Left ventricle myocardium inferior (tissue), 1 donor: ENCODE data around the gene PLXNC1. TPM values are rescaled to one million over a fixed set of nuclear protein-coding genes. Genes with fewer than 3 reads are reported as not detected.

Experiments used
- DNase-seq: peaks from one replicate; pipeline ENCODE4 v3.0.0-alpha.2; 2020
- H3K27ac ChIP-seq: fragments of 200-600 bp; replicated peaks from 2 replicates; pipeline ENCODE4 v1.8.0; 2021
- H3K27me3 ChIP-seq: fragments of 200-600 bp; 2 replicates; pipeline ENCODE4 v1.8.0; 2021; ENCODE audit warnings: low read depth
- H3K36me3 ChIP-seq: fragments of 200-600 bp; 2 replicates; pipeline ENCODE4 v1.8.0; 2021
- H3K4me1 ChIP-seq: fragments of 200-600 bp; 2 replicates; pipeline ENCODE4 v1.8.0; 2021
- H3K4me3 ChIP-seq: fragments of 200-600 bp; 2 replicates; pipeline ENCODE4 v1.8.0; 2021; ENCODE audit warnings: mild to moderate bottlenecking, moderate library complexity
- H3K9me3 ChIP-seq: fragments of 200-600 bp; replicated peaks from 2 replicates; pipeline ENCODE4 v1.8.0; 2021
- intact Hi-C: fragments of 100-400 bp; cut with micrococcal nuclease; formaldehyde crosslinking; loops from one replicate; pipeline ENCODE4 v1.11.0; 2022
- total RNA-seq: library from RNA; stranded (reverse); fragmentation: NEBNext Ultra II Directional; extraction: Animal tissue kit (Norgen Biotek cat#: 25700); gene quantifications from one replicate; pipeline ENCODE4 v1.2.1, GENCODE V29; 2021
- TF ChIP-seq, protein P1 (sequence below): fragments of 200-600 bp; IDR thresholded peaks from 2 replicates; pipeline ENCODE4 v1.8.0; 2021; ENCODE audit warnings: antibody characterized with exemption, mild to moderate bottlenecking, borderline replicate concordance
- donor health status: DM: no; HTN: yes; CAD: no; lungs with severe emphysema.

Gene PLXNC1
- total RNA-seq, 1 donor from 2014 or later, result 2.5 TPM

DNA sequence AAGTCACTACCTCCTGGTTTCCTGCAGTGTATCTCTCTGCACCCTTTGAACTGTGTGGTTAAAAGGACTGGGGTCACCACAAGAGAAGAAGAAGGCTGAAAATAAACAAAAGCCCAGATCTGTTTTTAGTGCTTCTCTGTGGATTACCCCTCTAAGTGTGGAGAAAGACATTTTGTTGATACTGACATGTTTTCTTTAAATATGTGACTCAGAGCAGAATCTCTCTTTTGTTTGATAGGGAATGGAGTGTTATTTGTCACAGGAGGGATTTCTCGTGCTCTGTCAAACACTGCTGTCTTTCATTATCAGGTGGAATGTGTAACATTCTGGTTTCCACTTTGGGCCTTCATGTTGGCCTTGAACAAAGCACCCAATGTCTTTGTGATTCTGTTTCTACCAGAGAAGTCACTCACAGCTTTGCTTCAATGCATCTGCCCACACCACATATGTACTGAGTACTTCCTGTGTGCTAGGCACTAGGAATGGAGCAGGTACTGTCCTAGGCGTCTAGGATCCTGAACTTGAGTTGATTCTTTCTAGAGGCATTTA lies 82.1 kb downstream of the PLXNC1 start:
- no peaks in the 10 kb centered on the region for H3K4me1 ChIP-seq
- no peak overlapping the region for H3K4me3 ChIP-seq
- no peak overlapping the region for H3K27ac ChIP-seq
- intact Hi-C loops, result no loop called here
- no peaks in the 10 kb centered on the region for H3K27me3 ChIP-seq
- no peaks in the 10 kb centered on the region for H3K9me3 ChIP-seq
- no peaks in the 10 kb centered on the region for H3K36me3 ChIP-seq
- DNase-seq, result no peak
- TF ChIP-seq, protein P1, sequence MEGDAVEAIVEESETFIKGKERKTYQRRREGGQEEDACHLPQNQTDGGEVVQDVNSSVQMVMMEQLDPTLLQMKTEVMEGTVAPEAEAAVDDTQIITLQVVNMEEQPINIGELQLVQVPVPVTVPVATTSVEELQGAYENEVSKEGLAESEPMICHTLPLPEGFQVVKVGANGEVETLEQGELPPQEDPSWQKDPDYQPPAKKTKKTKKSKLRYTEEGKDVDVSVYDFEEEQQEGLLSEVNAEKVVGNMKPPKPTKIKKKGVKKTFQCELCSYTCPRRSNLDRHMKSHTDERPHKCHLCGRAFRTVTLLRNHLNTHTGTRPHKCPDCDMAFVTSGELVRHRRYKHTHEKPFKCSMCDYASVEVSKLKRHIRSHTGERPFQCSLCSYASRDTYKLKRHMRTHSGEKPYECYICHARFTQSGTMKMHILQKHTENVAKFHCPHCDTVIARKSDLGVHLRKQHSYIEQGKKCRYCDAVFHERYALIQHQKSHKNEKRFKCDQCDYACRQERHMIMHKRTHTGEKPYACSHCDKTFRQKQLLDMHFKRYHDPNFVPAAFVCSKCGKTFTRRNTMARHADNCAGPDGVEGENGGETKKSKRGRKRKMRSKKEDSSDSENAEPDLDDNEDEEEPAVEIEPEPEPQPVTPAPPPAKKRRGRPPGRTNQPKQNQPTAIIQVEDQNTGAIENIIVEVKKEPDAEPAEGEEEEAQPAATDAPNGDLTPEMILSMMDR, result no peak

DNA sequence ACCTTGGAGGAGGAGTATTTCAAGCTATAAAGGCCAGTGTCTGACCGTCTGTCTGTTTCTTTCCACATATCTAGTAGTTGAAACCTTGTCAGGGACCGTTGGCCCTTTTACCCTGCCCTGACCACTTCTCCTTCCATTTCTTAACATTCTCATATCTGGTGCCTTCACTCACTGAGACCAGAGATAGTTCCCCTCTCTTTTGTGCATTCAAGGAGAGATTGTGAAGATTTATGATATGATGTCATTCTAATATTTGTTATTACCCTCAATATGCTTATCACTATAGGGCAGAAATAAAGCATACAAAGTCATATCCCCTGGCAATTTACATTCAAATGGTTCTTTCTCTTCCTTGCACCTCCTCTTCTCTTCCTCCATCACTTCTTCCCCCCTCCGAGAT lies 83.3 kb downstream of the PLXNC1 start:
- H3K9me3 ChIP-seq, result no peaks in the 10 kb centered on the region
- H3K4me1 ChIP-seq, result no peaks in the 10 kb centered on the region
- no peak overlapping the region for H3K4me3 ChIP-seq
- no peak overlapping the region for H3K27ac ChIP-seq
- TF ChIP-seq, protein P1, result no peak
- H3K36me3 ChIP-seq, result no peaks in the 10 kb centered on the region
- no peak for DNase-seq
- H3K27me3 ChIP-seq, result no peaks in the 10 kb centered on the region
- intact Hi-C loops, result no loop called here

DNA sequence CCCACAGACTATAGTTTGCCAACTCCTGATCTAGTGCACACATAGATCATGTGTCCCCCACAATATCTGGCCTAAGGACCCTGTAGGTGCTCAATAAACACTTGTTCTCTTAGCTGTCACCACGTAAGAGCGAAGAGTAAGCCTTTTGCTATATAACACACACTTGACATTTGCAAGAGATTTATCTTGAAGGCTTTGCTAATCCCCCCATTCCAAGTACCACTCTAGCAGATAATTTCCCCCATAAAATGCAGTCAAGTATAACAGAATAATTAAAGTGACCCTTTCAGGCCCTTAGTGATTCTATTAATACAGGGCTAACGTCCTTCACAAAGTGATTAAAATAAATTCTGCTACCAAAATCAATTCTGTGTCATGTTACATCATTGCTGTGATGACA lies 87.5 kb downstream of the PLXNC1 start:
- TF ChIP-seq, protein P1, result no peak
- intact Hi-C loops, result no loop called here
- H3K4me3 ChIP-seq, result no peak overlapping the region
- no peaks in the 10 kb centered on the region for H3K4me1 ChIP-seq
- no peak overlapping the region for H3K27ac ChIP-seq
- no peaks in the 10 kb centered on the region for H3K9me3 ChIP-seq
- H3K27me3 ChIP-seq, result no peaks in the 10 kb centered on the region
- H3K36me3 ChIP-seq, result peaks cover 6% of the 10 kb centered on the region
- DNase-seq, result no peak

DNA sequence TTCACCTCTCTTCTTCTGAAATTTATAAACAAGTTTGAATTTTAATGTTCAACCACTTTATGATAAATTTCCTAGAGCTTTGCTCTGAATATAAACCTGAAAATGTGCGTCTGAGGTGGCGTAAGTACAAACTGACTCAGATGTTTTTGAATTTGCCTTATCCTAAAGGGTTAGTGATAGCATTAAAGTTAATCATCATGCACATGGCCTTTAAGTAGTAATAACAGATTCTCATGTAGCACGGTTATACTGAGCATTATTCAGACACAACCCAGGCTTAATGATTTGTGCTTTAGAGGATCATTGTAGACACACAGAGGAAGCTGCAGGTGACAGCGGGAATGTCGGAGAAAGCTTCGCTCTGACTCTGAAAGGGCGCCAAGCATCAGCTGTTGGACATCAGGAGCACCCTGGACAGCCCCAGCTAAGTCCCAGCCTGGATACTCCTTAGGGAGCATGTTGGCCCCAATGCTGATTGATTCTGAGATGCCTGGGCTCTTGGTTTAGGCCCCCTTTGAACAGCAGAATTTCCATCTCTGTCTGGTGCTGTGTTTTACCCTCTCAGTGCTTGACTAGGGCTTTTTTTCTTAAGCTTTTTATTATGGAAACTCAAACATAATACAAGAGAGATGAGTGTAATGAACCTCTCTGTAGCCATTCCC lies 91.1 kb downstream of the PLXNC1 start:
- TF ChIP-seq, protein P1, result no peak
- Histone ChIP-seq H3K27me3 (no peaks in the 10 kb centered on the region), H3K27ac (no peak overlapping the region), H3K4me3 (no peak overlapping the region), H3K4me1 (no peaks in the 10 kb centered on the region), H3K9me3 (no peaks in the 10 kb centered on the region), H3K36me3 (peaks cover 6% of the 10 kb centered on the region)
- intact Hi-C loops, result no loop called here
- DNase-seq, result no peak

DNA sequence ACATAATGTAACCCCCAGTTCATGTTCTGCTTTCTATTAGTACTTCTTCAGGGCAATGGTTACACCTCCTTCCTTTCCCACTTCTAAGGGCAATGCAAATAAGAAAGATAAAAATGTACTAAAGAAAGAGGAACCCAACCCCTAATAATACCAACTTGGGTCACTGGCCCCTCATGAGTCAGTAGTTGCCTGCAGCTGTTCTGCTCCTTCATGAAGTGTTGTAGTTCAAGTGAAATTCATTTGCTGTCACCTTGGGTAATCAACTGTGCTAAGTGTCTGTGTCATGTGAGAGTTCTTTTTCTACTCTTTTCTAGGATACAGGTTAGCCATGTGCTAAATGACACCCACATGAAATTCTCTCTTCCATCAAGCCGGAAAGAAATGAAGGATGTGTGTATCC lies 91.8 kb downstream of the PLXNC1 start:
- no peak overlapping the region for H3K27ac ChIP-seq
- DNase-seq, result no peak
- intact Hi-C loops, result no loop called here
- no peaks in the 10 kb centered on the region for H3K9me3 ChIP-seq
- H3K4me1 ChIP-seq, result no peaks in the 10 kb centered on the region
- TF ChIP-seq, protein P1, result no peak
- H3K27me3 ChIP-seq, result no peaks in the 10 kb centered on the region
- H3K4me3 ChIP-seq, result no peak overlapping the region
- peaks cover 6% of the 10 kb centered on the region for H3K36me3 ChIP-seq
